Right atrium auricular region (tissue), 2 donors: ENCODE data around the gene RELA. TPM values are rescaled to one million over a fixed set of nuclear protein-coding genes. Genes with fewer than 3 reads are reported as not detected.
"Not testable (repeated sequence)": the region's sequence is repeated elsewhere in the genome, so short reads cannot be mapped to it uniquely, and the experiment has no call there.

Experiments
- DNase-seq: peaks from one replicate; pipeline ENCODE4 v3.0.0-alpha.2; 2019; ENCODE audit warnings: low spot score
- H3K27ac ChIP-seq, 2 donors: fragments of 200-600 bp; sonication (generic); 1 replicate in 1 of 2; 2 replicates in 1 of 2; pipeline ENCODE4 v1.5.1; 2016 to 2019
- H3K27me3 ChIP-seq, 2 donors: fragments of 200-600 bp; sonication (generic); one replicate each; pipeline versions ENCODE4 v1.5.1 to v1.6.0; 2017 to 2019
- H3K36me3 ChIP-seq: fragments of 200-600 bp; sonication (generic); one replicate; pipeline ENCODE4 v1.5.1; 2016
- H3K4me1 ChIP-seq, 2 donors: fragments of 200-600 bp; sonication (generic); one replicate each; pipeline versions ENCODE4 v1.5.1 to v1.6.0; 2017 to 2019
- H3K4me3 ChIP-seq, 2 donors: fragments of 200-600 bp; sonication (generic); 1 replicate in 1 of 2; 2 replicates in 1 of 2; pipeline ENCODE4 v1.5.1; 2017 to 2019; ENCODE audit warnings: mild to moderate bottlenecking in 1 of 2, moderate library complexity in 1 of 2
- H3K9me3 ChIP-seq, 2 donors: fragments of 200-600 bp; sonication (generic); one replicate each; pipeline ENCODE4 v1.5.1; 2019
- total RNA-seq, 2 donors: library from RNA; depleted of rRNA; stranded (reverse); fragments of >200 nt; gene quantifications; one replicate each; pipeline ENCODE4 v1.1.0, GENCODE V29; 2016
- TF ChIP-seq, protein P1 (sequence below), 2 donors: fragments of 200-600 bp; sonication (generic); IDR thresholded peaks; one replicate each; pipeline ENCODE4 v1.5.1; 2019; ENCODE audit warnings: antibody characterized with exemption in 2 of 2

Gene RELA
- total RNA-seq, 2 donors from 2014 or later = 30.7 to 54.9 TPM

DNA sequence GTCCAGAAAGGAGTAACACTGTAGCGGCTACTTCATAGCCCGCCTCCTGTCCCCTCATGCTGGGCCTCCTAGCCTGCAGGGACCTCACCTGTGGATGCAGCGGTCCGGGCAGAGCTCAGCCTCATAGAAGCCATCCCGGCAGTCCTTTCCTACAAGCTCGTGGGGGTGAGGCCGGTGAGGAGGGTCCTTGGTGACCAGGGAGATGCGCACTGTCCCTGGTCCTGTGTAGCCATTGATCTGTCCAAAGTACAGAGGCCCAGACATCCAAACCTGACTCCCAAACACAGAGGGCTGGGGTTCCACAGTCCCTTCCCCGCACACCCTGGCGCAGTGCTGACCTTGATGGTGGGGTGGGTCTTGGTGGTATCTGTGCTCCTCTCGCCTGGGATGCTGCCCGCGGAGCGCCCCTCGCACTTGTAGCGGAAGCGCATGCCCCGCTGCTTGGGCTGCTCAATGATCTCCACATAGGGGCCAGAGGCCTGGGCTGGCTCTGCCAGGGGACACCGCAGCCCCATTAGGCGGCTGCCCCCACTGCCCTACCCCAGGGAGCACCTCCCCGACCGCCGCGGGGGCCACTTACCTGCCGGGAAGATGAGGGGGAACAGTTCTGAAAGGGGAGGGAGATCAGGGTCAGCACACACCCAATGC lies 993 bp downstream of the RELA start:
- no peak for DNase-seq
- Histone ChIP-seq H3K27ac (peak overlapping the region; percentile 99 to 100), H3K4me1 (peaks cover 0 to 40% of the 10 kb centered on the region in 2 donors), H3K4me3 (peak overlapping the region; percentile 71 to 96), H3K9me3 (no peaks in the 10 kb centered on the region), H3K36me3 (peaks cover 48% of the 10 kb centered on the region), H3K27me3 (no peaks in the 10 kb centered on the region)
- TF ChIP-seq, protein P1, sequence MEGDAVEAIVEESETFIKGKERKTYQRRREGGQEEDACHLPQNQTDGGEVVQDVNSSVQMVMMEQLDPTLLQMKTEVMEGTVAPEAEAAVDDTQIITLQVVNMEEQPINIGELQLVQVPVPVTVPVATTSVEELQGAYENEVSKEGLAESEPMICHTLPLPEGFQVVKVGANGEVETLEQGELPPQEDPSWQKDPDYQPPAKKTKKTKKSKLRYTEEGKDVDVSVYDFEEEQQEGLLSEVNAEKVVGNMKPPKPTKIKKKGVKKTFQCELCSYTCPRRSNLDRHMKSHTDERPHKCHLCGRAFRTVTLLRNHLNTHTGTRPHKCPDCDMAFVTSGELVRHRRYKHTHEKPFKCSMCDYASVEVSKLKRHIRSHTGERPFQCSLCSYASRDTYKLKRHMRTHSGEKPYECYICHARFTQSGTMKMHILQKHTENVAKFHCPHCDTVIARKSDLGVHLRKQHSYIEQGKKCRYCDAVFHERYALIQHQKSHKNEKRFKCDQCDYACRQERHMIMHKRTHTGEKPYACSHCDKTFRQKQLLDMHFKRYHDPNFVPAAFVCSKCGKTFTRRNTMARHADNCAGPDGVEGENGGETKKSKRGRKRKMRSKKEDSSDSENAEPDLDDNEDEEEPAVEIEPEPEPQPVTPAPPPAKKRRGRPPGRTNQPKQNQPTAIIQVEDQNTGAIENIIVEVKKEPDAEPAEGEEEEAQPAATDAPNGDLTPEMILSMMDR (IDR thresholded peaks at IDR 0.05) = no peak

- not testable (repeated sequence) for H3K9me3 ChIP-seq, H3K27ac ChIP-seq, H3K27me3 ChIP-seq, H3K4me3 ChIP-seq, DNase-seq
- H3K4me1 ChIP-seq = peaks cover 0 to 40% of the 10 kb centered on the region in 2 donors
- peaks cover 56% of the 10 kb centered on the region for H3K36me3 ChIP-seq
Observed at GRCh38 chr11:65660908-65661307, 1.8 kb downstream of the RELA start.

- TF ChIP-seq, protein P1 (IDR thresholded peaks at IDR 0.05) = no peak
- no peak overlapping the region for H3K4me3 ChIP-seq
- H3K4me1 ChIP-seq = peaks cover 0 to 41% of the 10 kb centered on the region in 2 donors
- no peak overlapping the region for H3K27ac ChIP-seq
- no peaks in the 10 kb centered on the region for H3K27me3 ChIP-seq
- DNase-seq = no peak
- H3K36me3 ChIP-seq = peaks cover 65% of the 10 kb centered on the region
- no peaks in the 10 kb centered on the region for H3K9me3 ChIP-seq
Observed at GRCh38 chr11:65660038-65660437, 2.7 kb downstream of the RELA start.

DNA sequence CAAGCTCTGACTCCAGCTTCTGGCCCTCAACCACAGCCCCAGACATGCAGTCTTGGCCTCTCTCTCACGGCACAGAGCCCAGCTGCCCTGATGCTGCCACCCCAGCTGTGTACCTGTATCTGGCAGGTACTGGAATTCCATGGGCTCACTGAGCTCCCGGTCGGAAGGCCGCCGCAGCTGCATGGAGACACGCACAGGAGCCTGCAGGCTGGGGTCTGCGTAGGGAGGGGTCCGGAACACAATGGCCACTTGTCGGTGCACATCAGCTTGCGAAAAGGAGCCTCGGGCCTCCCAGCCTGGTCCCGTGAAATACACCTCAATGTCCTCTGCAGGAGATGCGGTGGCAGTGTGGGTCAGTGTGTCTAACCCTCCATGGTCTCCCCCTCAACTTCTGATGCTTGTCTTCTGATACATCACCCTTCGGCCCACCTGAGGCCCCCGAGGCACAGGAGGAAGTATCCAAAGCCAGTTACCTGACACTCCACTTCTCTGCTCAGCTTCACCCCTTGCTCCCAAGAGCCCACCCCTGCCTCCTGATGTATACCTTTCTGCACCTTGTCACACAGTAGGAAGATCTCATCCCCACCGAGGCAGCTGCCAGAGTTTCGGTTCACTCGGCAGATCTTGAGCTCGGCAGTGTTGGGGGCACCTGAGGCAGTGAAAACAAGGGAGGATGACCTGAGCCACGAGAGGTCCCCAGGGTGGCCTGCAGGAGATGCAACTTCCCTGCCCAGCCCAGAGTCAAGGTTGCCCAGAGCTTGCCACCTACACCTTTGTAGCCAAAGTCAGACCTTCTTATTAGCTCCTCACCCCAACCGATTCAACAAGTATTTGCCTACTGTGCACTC lies 4.3 kb downstream of the RELA start:
- Histone ChIP-seq H3K36me3 (peaks cover 80% of the 10 kb centered on the region), H3K4me1 (peaks cover 0 to 44% of the 10 kb centered on the region in 2 donors)

GRCh38 chr11:65657426-65657825 lies 5.3 kb downstream of the RELA start:
- Histone ChIP-seq H3K9me3 (no peaks in the 10 kb centered on the region), H3K27me3 (no peaks in the 10 kb centered on the region), H3K4me3 (no peak overlapping the region), H3K36me3 (peaks cover 80% of the 10 kb centered on the region), H3K4me1 (peaks cover 0 to 50% of the 10 kb centered on the region in 2 donors), H3K27ac (no peak overlapping the region)
- TF ChIP-seq, protein P1 (IDR thresholded peaks at IDR 0.05) = no peak
- DNase-seq = no peak

More for the DNA sequence above, 4.3 kb downstream of the RELA start:
- Histone ChIP-seq H3K27ac (no peak overlapping the region), H3K9me3 (no peaks in the 10 kb centered on the region), H3K27me3 (no peaks in the 10 kb centered on the region), H3K4me3 (no peak overlapping the region)
- TF ChIP-seq, protein P1 (IDR thresholded peaks at IDR 0.05) = no peak
- no peak for DNase-seq

GRCh38 chr11:65655570-65656332 lies 7.0 kb downstream of the RELA start:
- Histone ChIP-seq H3K9me3 (no peaks in the 10 kb centered on the region), H3K27me3 (no peaks in the 10 kb centered on the region), H3K4me3 (no peak overlapping the region), H3K4me1 (peaks cover 0 to 50% of the 10 kb centered on the region in 2 donors), H3K27ac (no peak overlapping the region), H3K36me3 (peaks cover 77% of the 10 kb centered on the region)
- TF ChIP-seq, protein P1 (IDR thresholded peaks at IDR 0.05) = no peak
- no peak for DNase-seq
